CD14-positive monocyte (primary cell): ENCODE measurements around the gene GHRH. TPM values are rescaled to one million over a fixed set of nuclear protein-coding genes. Genes with fewer than 3 reads are reported as not detected.

Source experiments
- DNase-seq, 3 donors: peaks; one replicate each; pipeline ENCODE4 v3.0.0-alpha.2; 2011 to 2022
- H2AFZ ChIP-seq: 2 replicates; pipeline ENCODE4 v1.6.0; 2012; ENCODE audit warnings: mild to moderate bottlenecking, low read depth, low read length, inconsistent platforms; ENCODE audit not compliant: insufficient read depth, poor library complexity, severe bottlenecking
- H3K27ac ChIP-seq, 2 donors: 1 replicate in 1 of 2; 2 replicates in 1 of 2; pipeline ENCODE4 v1.5.1; 2012 to 2013; ENCODE audit warnings: low read length in 2 of 2, control low read depth in 1 of 2, inconsistent platforms in 1 of 2, low read depth in 1 of 2, mild to moderate bottlenecking in 1 of 2
- H3K27me3 ChIP-seq, 2 donors: one replicate each; pipeline versions ENCODE4 v1.6.0 to v1.6.1; 2011 to 2013; ENCODE audit warnings: low read length in 2 of 2; ENCODE audit not compliant: control insufficient read depth in 2 of 2, insufficient read depth in 2 of 2
- H3K36me3 ChIP-seq, 2 donors: replicated peaks in 1 of 2; 1 replicate in 1 of 2; 2 replicates in 1 of 2; pipeline versions ENCODE4 v1.5.1 to v1.6.1; 2012 to 2013; ENCODE audit warnings: low read length in 2 of 2, control low read depth in 1 of 2, inconsistent platforms in 1 of 2, mild to moderate bottlenecking in 1 of 2; ENCODE audit not compliant: insufficient read depth in 2 of 2, control insufficient read depth in 1 of 2
- H3K4me1 ChIP-seq, 2 donors: 1 replicate in 1 of 2; 2 replicates in 1 of 2; pipeline versions ENCODE4 v1.5.1 to v1.6.1; 2012 to 2013; ENCODE audit warnings: low read length in 2 of 2, control low read depth in 1 of 2, inconsistent platforms in 1 of 2, mild to moderate bottlenecking in 1 of 2, moderate library complexity in 1 of 2; ENCODE audit not compliant: insufficient read depth in 2 of 2, control insufficient read depth in 1 of 2
- H3K4me2 ChIP-seq: replicated peaks from 2 replicates; pipeline ENCODE3; 2012; ENCODE audit warnings: low read length, moderate library complexity, mild to moderate bottlenecking; ENCODE audit not compliant: poor library complexity, severe bottlenecking; ENCODE audit errors: extremely low read depth
- H3K4me3 ChIP-seq, 3 experiments: fragments of 200-600 bp in 1 of 3; sonication (generic) in 1 of 3; replicated peaks in 1 of 3; 1 replicate in 2 of 3; 2 replicates in 1 of 3; pipeline ENCODE4 v1.5.1; 2011 to 2013; ENCODE audit warnings: low read length in 3 of 3, mild to moderate bottlenecking in 3 of 3, control low read depth in 2 of 3, low read depth in 2 of 3, inconsistent platforms in 1 of 3, moderate library complexity in 1 of 3
- H3K79me2 ChIP-seq: 2 replicates; pipeline ENCODE4 v1.6.0; 2012; ENCODE audit warnings: mild to moderate bottlenecking, control low read depth, inconsistent platforms, low read length, moderate library complexity; ENCODE audit not compliant: insufficient read depth
- H3K9ac ChIP-seq: 2 replicates; pipeline ENCODE4 v1.6.0; 2017; ENCODE audit warnings: low read length, mild to moderate bottlenecking; ENCODE audit not compliant: insufficient read depth, poor library complexity, severe bottlenecking
- H3K9me3 ChIP-seq, 2 donors: replicated peaks in 1 of 2; 1 replicate in 1 of 2; 2 replicates in 1 of 2; pipeline versions ENCODE4 v1.5.1 to v1.6.1; 2012 to 2013; ENCODE audit warnings: low read length in 2 of 2, control low read depth in 1 of 2; ENCODE audit not compliant: control insufficient read depth in 1 of 2, insufficient read depth in 1 of 2
- H4K20me1 ChIP-seq: 2 replicates; pipeline ENCODE4 v1.6.0; 2012; ENCODE audit warnings: mild to moderate bottlenecking, low read length, control low read depth, moderate library complexity; ENCODE audit not compliant: insufficient read depth
- H3K27ac Mint-ChIP-seq, 7 donors: one replicate each; pipeline ENCODE4 v1.8.0; 2020; ENCODE audit warnings: mild to moderate bottlenecking in 7 of 7, mixed read lengths in 7 of 7, moderate library complexity in 6 of 7, inconsistent platforms in 2 of 7
- H3K27me3 Mint-ChIP-seq, 3 donors: one replicate each; pipeline ENCODE4 v1.8.0; 2021 to 2022; ENCODE audit warnings: low read depth in 3 of 3, mild to moderate bottlenecking in 3 of 3, mixed read lengths in 3 of 3, moderate library complexity in 3 of 3, inconsistent platforms in 1 of 3
- H3K36me3 Mint-ChIP-seq, 2 donors: one replicate each; pipeline ENCODE4 v1.8.0; 2020; ENCODE audit warnings: mixed read lengths in 2 of 2, inconsistent platforms in 1 of 2, mild to moderate bottlenecking in 1 of 2
- H3K4me1 Mint-ChIP-seq: one replicate; pipeline ENCODE4 v1.8.0; 2020; ENCODE audit warnings: mild to moderate bottlenecking, mixed read lengths
- H3K4me3 Mint-ChIP-seq, 2 donors: one replicate each; pipeline ENCODE4 v1.8.0; 2020; ENCODE audit warnings: mild to moderate bottlenecking in 2 of 2, mixed read lengths in 2 of 2, moderate library complexity in 1 of 2
- H3K9me3 Mint-ChIP-seq, 7 donors: one replicate each; pipeline ENCODE4 v1.8.0; 2020 to 2022; ENCODE audit warnings: mixed read lengths in 7 of 7, mild to moderate bottlenecking in 6 of 7, moderate library complexity in 6 of 7, inconsistent platforms in 2 of 7
- CTCF ChIP-seq: fragments of 200-600 bp; IDR thresholded peaks from one replicate; pipeline ENCODE4 v1.8.0; 2022; ENCODE audit warnings: antibody characterized with exemption, mild to moderate bottlenecking
- WGBS: methylation state at CpG from one replicate; pipeline ENCODE4 v1.1.5; 2013; ENCODE audit warnings: missing lambda C conversion rate; ENCODE audit not compliant: insufficient coverage; 5-methylcytosine and 5-hydroxymethylcytosine counted together
- intact Hi-C, 2 donors: fragments of 100-400 bp; cut with micrococcal nuclease; formaldehyde crosslinking; loops; one replicate each; pipeline versions ENCODE4 v1.15.0 to v1.15.1; 2023
- polyA plus RNA-seq, 3 donors: library from polyadenylated mRNA; depleted of rRNA in 1 of 3; unstranded in 2 of 3; stranded (reverse) in 1 of 3; fragments of 300-500 nt in 2 of 3; fragments of >200 nt in 1 of 3; fragmentation: Illumina TruSeq in 2 of 3; gene quantifications; 1 replicate in 2 of 3; 2 replicates in 1 of 3; pipeline ENCODE4 v1.2.3, GENCODE V29; 2012 to 2021

The GHRH gene
- polyA plus RNA-seq, 3 donors: not detected

GRCh38 chr20:37235065-37235464 lies 26.5 kb downstream of the GHRH start:
- Histone ChIP-seq H3K9me3 (no peaks in the 10 kb centered on the region), H3K9ac (no peak overlapping the region), H3K27ac (no peak overlapping the region), H3K79me2 (no peaks in the 10 kb centered on the region), H3K4me2 (no peak overlapping the region), H3K4me1 (no peaks in the 10 kb centered on the region), H3K36me3 (peaks cover 99% of the 10 kb centered on the region in 2 donors), H2AFZ (no peak overlapping the region), H3K27me3 (no peaks in the 10 kb centered on the region), H3K4me3 (no peak overlapping the region), H4K20me1 (no peaks in the 10 kb centered on the region)
- intact Hi-C loops: no loop called here
- Mint-ChIP-seq H3K9me3 (no peaks in the 10 kb centered on the region), H3K4me1 (no peaks in the 10 kb centered on the region), H3K36me3 (peaks cover 95 to 99% of the 10 kb centered on the region in 2 donors), H3K27ac (no peak overlapping the region), H3K4me3 (no peak overlapping the region), H3K27me3 (peaks cover 0 to 2% (median 0%) of the 10 kb centered on the region in 3 donors)
- no peak for TF ChIP-seq CTCF
- no peak for DNase-seq
- 95% methylated on average over 6 of the region's 6 CpGs for WGBS

- H3K36me3 Mint-ChIP-seq: peaks cover 95 to 99% of the 10 kb centered on the region in 2 donors
- no peaks in the 10 kb centered on the region for H3K4me1 Mint-ChIP-seq
- peaks cover 0 to 2% (median 0%) of the 10 kb centered on the region in 3 donors for H3K27me3 Mint-ChIP-seq
- no peaks in the 10 kb centered on the region for H3K9me3 Mint-ChIP-seq
- no peaks in the 10 kb centered on the region for H4K20me1 ChIP-seq
- no peak overlapping the region for H3K4me3 ChIP-seq
- no peak for TF ChIP-seq CTCF
- H3K36me3 ChIP-seq: peaks cover 99% of the 10 kb centered on the region in 2 donors
- H3K4me1 ChIP-seq: no peaks in the 10 kb centered on the region
- H2AFZ ChIP-seq: no peak overlapping the region
- H3K4me2 ChIP-seq: no peak overlapping the region
- H3K4me3 Mint-ChIP-seq: no peak overlapping the region
- no peak overlapping the region for H3K27ac ChIP-seq
- peak overlapping the region in 1 of 7 donors; percentile 48 for H3K27ac Mint-ChIP-seq
- no peak for DNase-seq
- WGBS: 100% methylated on average over 1 of the region's 5 CpGs
- no peaks in the 10 kb centered on the region for H3K9me3 ChIP-seq
- no peaks in the 10 kb centered on the region for H3K79me2 ChIP-seq
- no peaks in the 10 kb centered on the region for H3K27me3 ChIP-seq
- no peak overlapping the region for H3K9ac ChIP-seq
- intact Hi-C loops: no loop called here
These were observed 27.4 kb downstream of the GHRH start for GRCh38 chr20:37234254-37234581.
